ENCODE results near the gene STEAP4. TPM values are rescaled to one million over a fixed set of nuclear protein-coding genes. Genes with fewer than 3 reads are reported as not detected.
"Not testable (repeated sequence)": the region's sequence is repeated elsewhere in the genome, so short reads cannot be mapped to it uniquely, and the experiment has no call there.

The STEAP4 gene
- total RNA-seq, 1 experiment from 2014 or later, result 0.17 TPM

- ATAC-seq (no peak), DNase-seq (ENCODE audit: low spot score) (no peak)
- Mint-ChIP-seq H3K27me3 (ENCODE audit: low read depth) (no peaks in the 10 kb centered on the region), H3K36me3 (no peaks in the 10 kb centered on the region), H3K4me1 (peaks cover 34% of the 10 kb centered on the region), H3K27ac (no peak overlapping the region), H3K4me3 (no peak overlapping the region), H3K9me3 (no peaks in the 10 kb centered on the region)
- TF ChIP-seq RELA (CRISPR knock-in tag; IDR thresholded peaks at IDR 0.05; ENCODE audit: borderline replicate concordance) (no peak), STAT6 (CRISPR knock-in tag; conservative IDR thresholded peaks at IDR 0.05; ENCODE audit: low read depth) (no peak), ZNF121 (CRISPR knock-in tag; IDR thresholded peaks at IDR 0.05) (no peak), ETV6 (CRISPR knock-in tag; IDR thresholded peaks at IDR 0.05) (no peak), E2F4 (CRISPR knock-in tag; IDR thresholded peaks at IDR 0.05; ENCODE audit: borderline replicate concordance, low read depth) (no peak), ERG (CRISPR knock-in tag; IDR thresholded peaks at IDR 0.05) (no peak), MXD4 (CRISPR knock-in tag; IDR thresholded peaks at IDR 0.05; ENCODE audit: borderline replicate concordance) (no peak), NFE2L1 (CRISPR knock-in tag; IDR thresholded peaks at IDR 0.05) (no peak), USF1 (CRISPR knock-in tag; IDR thresholded peaks at IDR 0.05) (no peak), ATF3 (CRISPR knock-in tag; conservative IDR thresholded peaks at IDR 0.05) (no peak), CDX4 (CRISPR knock-in tag; IDR thresholded peaks at IDR 0.05; ENCODE audit: borderline replicate concordance) (no peak), ZNF138 (CRISPR knock-in tag; conservative IDR thresholded peaks at IDR 0.05) (no peak), NR3C1 (CRISPR knock-in tag; conservative IDR thresholded peaks at IDR 0.05; ENCODE audit: low read depth) (no peak), FOXK1 (CRISPR knock-in tag; IDR thresholded peaks at IDR 0.05) (no peak), TCF7 (CRISPR knock-in tag; IDR thresholded peaks at IDR 0.05; ENCODE audit: low read depth) (no peak)
- POLR2A ChIA-PET, result no interaction called here
- CTCF ChIA-PET, result no interaction called here
These were observed 27.8 kb downstream of the STEAP4 start for GRCh38 chr7:88278881-88279280.

GRCh38 chr7:88276605-88277153 is 30.0 kb downstream of the STEAP4 start:
- Mint-ChIP-seq H3K4me3 (no peak overlapping the region), H3K27ac (no peak overlapping the region), H3K4me1 (peaks cover 44% of the 10 kb centered on the region), H3K27me3 (ENCODE audit: low read depth) (no peaks in the 10 kb centered on the region), H3K9me3 (no peaks in the 10 kb centered on the region), H3K36me3 (no peaks in the 10 kb centered on the region)
- no peak for DNase-seq (ENCODE audit: low spot score)
- ChIA-PET POLR2A (no interaction called here), CTCF (interaction anchor here (1.7 kb wide), 1 partner anchor 33 kb away, joined by 4 read pairs; no protein-coding TSS in a partner anchor)
- TF ChIP-seq ZNF512 (CRISPR knock-in tag; IDR thresholded peaks at IDR 0.05; ENCODE audit: borderline replicate concordance), result no peak
- TF ChIP-seq ESRRA (CRISPR knock-in tag; IDR thresholded peaks at IDR 0.05; ENCODE audit: borderline replicate concordance), result no peak
- TF ChIP-seq FOXP1 (CRISPR knock-in tag; IDR thresholded peaks at IDR 0.05; ENCODE audit: borderline replicate concordance), result no peak
- TF ChIP-seq ZNF416 (CRISPR knock-in tag; IDR thresholded peaks at IDR 0.05), result no peak
- no peak for TF ChIP-seq NFATC4 (CRISPR knock-in tag; IDR thresholded peaks at IDR 0.05)
- no peak for ATAC-seq

- POLR2A ChIA-PET; DNase-seq (ENCODE audit: low spot score); H3K36me3 Mint-ChIP-seq; H3K27ac Mint-ChIP-seq; H3K27me3 Mint-ChIP-seq (ENCODE audit: low read depth); H3K4me3 Mint-ChIP-seq; ATAC-seq; H3K9me3 Mint-ChIP-seq: not testable (repeated sequence)
- H3K4me1 Mint-ChIP-seq, result peaks cover 39% of the 10 kb centered on the region
- CTCF ChIA-PET, result interaction anchor here (1.5 to 1.7 kb wide), 2 partner anchors 32 to 70 kb away, joined by 4 read pairs; no protein-coding TSS in a partner anchor
These were observed 31.8 kb downstream of the STEAP4 start for GRCh38 chr7:88274856-88275255.
